Renal pelvis (tissue), 4 donors: ENCODE data around the gene MYBL2. TPM values are rescaled to one million over a fixed set of nuclear protein-coding genes. Genes with fewer than 3 reads are reported as not detected.
A peak's percentile ranks its signal among the peaks of the same experiment; 100 is the strongest.
"Not testable (repeated sequence)": the region's sequence is repeated elsewhere in the genome, so short reads cannot be mapped to it uniquely, and the experiment has no call there.

Experiments used
- DNase-seq: peaks from one replicate; pipeline ENCODE4 v3.0.0-alpha.2; 2013
- polyA plus RNA-seq, 3 donors: library from polyadenylated mRNA; unstranded; fragments of 120-200 nt; gene quantifications; one replicate each; pipeline ENCODE4 v1.2.1, GENCODE V29; 2013; ENCODE audit not compliant: insufficient read length in 3 of 3

MYBL2 gene
- polyA plus RNA-seq, 3 donors: 24.4 to 33.9 (median 33.3) TPM

- DNase-seq: no peak
Measured at GRCh38 chr20:43748274-43748673, 81.4 kb downstream of the MYBL2 start.

GRCh38 chr20:43749734-43750294, 82.9 kb downstream of the MYBL2 start:
- peak; percentile 21 for DNase-seq

- DNase-seq: no peak
Measured at GRCh38 chr20:43750774-43751166, 83.9 kb downstream of the MYBL2 start.

- no peak for DNase-seq
Measured at GRCh38 chr20:43751167-43752050, 84.5 kb downstream of the MYBL2 start.

GRCh38 chr20:43752051-43752360, 85.1 kb downstream of the MYBL2 start:
- DNase-seq: no peak

- no peak for DNase-seq
Measured at GRCh38 chr20:43752561-43753301, 85.8 kb downstream of the MYBL2 start.

- no peak for DNase-seq
Measured at GRCh38 chr20:43755390-43755789, 88.5 kb downstream of the MYBL2 start.

GRCh38 chr20:43755851-43756250, 88.9 kb downstream of the MYBL2 start:
- no peak for DNase-seq

GRCh38 chr20:43757888-43758287, 91.0 kb downstream of the MYBL2 start:
- DNase-seq: not testable (repeated sequence)

GRCh38 chr20:43761386-43762340, 94.7 kb downstream of the MYBL2 start:
- DNase-seq: no peak

- DNase-seq: no peak
Measured at GRCh38 chr20:43762911-43763310, 96.0 kb downstream of the MYBL2 start.

- DNase-seq: no peak
Measured at GRCh38 chr20:43765916-43766315, 99.0 kb downstream of the MYBL2 start.

Other genes with a start within 250 kb of the MYBL2 start
- gene SRSF6, start 209.2 kb upstream of the MYBL2 start, polyA plus RNA-seq: 100 to 1,000 TPM; 319 to 438 (median 380) TPM
- gene L3MBTL1, start 159.4 kb upstream of the MYBL2 start, polyA plus RNA-seq: 10 to 100 TPM; 12.3 to 27.8 (median 25.8) TPM
- 10 to 100 TPM; 38.4 to 80.6 (median 66.7) TPM for gene SGK2, start 108.1 kb upstream of the MYBL2 start, polyA plus RNA-seq
- gene IFT52, start 76.2 kb upstream of the MYBL2 start, polyA plus RNA-seq: 10 to 100 TPM; 69.1 to 73.0 (median 70.6) TPM
- not detected for gene GTSF1L, start 59.9 kb downstream of the MYBL2 start, polyA plus RNA-seq
- 1 to 10 TPM; 3.6 to 5.1 (median 3.7) TPM for gene TOX2, start 247.7 kb downstream of the MYBL2 start, polyA plus RNA-seq